RCC 7860 (cell line): ENCODE data around the gene EEF1AKMT3.

Source experiments
- DNase-seq: peaks from one replicate; pipeline ENCODE4 v3.0.0-alpha.2; 2015; ENCODE audit warnings: low spot score
- FAIRE-seq: peaks from 2 replicates; lab custom pipeline; 2012; peaks lifted over from hg19 to GRCh38; lab: Jason Lieb, UNC

Gene EEF1AKMT3

DNA sequence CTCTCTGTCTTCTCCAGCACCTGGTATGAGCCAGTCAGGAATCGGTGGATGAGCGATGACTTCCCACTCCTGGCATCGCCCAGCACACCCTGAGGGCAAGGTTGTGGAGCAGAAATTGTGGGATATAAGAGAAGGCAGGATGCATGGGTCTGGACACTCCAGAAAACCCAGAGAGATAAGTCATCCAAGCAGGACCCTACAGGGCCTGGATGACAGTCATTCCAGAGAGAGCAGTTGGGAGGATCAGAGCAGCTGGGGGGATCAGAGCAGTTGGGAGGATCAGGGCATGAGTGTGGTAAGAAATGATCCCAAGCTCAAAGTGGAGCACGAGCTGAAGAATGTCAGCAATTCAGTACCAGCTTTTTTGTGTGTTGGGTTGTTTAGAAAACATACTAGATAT, 37.8 kb upstream of the EEF1AKMT3 start:
- DNase-seq (no peak), FAIRE-seq (no peak)

DNA sequence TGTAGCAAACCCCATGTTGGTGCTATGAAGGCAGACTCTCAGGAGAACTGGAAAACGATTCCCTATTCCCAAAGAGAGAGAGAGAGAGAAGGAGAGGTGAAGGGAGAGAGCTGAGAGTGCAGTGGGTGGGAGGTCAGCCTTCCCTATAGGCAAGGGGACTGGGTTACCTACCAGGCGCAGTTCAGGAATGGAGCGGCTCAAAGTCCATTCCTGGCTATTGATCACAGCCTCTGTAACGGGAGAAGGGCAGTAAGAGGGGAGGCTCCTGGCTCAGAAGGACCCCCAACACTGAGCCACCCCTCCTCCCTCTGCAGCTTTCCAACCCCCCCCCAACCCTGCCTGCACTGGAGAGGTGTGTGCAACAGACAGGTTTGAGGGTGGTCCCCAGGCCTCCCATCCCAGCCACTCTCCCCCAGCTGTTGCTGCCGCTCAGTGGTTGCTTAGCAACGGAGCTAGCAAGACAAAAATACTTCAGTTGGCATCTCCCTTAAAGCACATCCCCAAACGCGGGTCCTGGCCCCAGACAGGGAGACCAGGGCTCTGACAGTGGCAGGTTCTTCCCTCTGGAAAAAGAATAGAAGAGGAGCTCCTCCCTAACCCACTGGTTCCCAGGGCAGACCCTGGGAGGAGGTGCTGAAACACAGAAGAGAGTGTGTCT, 37.1 kb upstream of the EEF1AKMT3 start:
- FAIRE-seq (no peak), DNase-seq (no peak)

DNA sequence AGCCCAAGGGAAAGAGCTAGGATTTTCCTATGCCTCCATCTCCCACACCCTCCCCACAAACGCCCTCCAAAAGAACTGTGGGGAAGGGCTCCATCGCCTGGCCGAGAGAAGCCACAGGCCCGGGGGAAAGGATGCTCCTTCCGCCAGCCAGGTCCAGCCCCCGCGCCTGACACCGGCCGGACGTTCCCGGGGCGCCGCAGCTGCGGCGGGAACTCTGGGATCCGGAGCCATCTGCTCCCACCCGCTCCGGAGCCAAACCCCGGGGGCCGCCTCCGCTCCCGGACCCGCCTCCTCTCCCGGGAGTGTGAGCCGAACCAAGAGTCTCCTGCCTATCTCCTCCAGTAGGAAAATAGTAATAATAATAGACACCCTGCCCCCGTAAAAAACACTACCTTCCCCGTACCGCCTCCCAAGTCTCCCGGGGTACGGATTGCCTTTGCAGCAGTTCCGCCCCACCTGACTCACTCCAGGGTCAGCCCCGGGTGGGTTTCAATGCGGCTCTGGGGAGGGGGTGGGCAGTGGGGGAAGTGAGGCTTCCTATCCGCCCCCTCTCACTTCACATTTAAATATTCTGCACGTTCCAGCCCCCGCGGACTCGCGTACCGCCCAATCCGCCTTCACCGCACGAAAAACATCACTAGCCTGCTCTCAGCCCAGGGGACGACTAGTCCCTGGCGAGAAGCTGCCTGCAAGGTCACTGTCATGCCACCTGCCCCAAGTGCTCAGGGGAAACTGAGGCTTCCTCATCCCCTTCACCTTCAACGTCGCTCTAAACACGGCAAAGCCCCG, 36.3 kb upstream of the EEF1AKMT3 start:
- FAIRE-seq (no peak), DNase-seq (no peak)

DNA sequence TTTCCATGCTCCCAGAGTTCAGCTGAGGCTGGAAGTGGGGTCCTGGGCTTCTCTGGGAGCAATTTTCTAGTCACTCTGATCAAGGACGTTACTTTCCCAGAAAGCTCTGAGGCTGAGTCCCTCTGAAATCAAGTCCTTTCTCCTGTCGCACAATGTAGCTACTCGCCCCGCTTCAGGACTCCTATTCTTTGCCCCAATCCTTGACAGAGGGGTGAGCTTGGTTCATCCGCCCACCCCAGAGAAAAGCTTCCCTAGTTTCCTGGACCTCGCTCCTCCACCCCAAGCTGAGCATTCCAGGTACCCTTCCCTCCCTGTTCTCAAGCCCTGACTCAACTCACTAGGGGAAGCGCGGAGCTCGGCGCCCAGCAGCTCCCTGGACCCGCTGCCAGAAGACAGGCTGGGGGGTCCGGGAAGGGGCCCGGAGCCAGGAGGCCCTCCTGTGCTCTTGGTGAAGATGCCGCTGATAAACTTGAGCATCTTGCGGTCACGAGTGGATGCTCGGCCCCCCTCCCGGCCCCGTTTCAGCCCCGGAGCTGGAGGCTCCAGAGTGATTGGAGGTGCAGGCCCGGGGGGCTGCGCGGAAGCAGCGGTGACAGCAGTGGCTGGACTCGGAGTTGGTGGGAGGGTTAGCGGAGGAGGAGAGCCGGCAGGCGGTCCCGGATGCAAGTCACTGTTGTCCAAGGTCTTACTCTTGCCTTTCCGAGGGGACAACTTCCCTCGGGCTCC, 35.5 kb upstream of the EEF1AKMT3 start:
- FAIRE-seq: no peak
- no peak for DNase-seq

DNA sequence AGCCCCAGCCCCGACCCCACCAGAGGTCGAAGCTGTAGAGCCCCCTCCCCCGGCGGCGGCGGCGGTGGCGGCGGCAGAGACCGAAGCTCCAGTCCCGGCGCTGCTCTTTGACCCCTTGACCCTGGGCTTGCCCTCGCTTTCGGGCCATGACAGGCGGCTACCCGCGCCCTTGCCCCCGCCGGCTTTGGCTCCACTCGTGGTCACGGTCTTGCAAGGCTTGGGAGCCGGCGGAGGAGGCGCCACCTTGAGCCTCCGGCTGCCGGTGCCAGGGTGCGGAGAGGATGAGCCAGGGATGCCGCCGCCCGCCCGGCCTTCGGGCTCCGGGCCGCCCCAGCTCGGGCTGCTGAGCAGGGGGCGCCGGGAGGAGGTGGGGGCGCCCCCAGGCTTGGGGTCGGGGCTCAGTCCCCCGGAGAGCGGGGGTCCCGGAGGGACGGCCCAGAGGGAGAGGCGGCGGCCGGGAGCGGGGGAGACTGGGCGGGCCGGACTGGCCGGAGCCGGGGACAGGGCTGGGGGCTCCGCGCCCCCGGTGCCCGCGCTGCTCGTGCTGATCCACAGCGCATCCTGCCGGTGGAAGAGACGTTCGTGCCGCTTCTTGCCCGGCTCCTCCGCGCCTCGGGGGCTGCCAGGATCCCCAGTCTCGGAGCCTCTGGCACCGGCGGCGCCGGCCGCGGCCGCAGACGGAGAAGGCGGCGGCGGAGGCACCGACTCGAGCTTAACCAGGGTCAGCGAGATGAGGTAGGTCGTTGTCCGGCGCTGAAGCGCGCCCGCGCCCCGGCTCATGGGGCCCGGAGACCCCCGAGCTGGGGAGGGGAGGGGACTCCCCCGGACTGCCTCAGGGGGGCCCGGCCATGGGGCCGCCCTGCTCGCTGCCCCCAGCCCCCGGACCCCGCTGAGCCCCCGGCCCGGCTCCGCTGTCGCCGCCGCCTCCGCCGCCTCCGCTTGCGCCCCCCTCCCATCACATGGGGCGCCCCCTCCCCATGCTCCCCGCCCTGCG, 34.6 kb upstream of the EEF1AKMT3 start:
- FAIRE-seq (no peak), DNase-seq (no peak)

DNA sequence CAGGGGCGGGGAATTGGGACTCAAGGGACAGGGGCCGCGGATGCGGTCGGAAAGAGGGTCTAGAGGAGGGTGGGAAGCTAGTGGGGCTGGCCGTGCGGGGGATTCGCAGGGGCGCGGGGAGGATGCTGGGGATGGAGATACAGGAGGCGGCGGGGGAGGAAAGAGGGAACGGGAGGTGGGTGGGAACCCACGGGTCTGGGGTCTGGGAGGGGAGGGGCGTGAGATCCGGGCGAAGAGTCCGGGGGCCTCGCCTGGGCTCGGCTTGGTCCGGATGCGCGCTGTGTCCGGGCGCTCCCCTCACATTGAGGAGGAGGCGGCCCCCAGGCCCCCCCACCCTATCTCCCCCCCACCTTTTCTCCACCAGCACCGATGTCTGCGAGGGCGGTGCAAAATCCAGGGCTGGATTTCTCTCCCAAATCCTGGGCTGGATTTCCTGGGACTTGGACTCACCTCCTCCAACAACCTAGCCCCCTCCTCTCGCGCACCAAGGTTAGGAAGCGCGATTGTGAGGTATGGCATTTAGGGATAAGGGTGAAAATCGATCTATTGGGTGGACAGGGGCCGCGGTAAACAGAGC, 33.7 kb upstream of the EEF1AKMT3 start, which contains the start of gene AGAP2:
AGAP2 (minus strand) TSS at position 82 of the 577 bp plus-strand sequence. CDS start 496 bp downstream, outside the sequence.
- DNase-seq (no peak), FAIRE-seq (no peak)

DNA sequence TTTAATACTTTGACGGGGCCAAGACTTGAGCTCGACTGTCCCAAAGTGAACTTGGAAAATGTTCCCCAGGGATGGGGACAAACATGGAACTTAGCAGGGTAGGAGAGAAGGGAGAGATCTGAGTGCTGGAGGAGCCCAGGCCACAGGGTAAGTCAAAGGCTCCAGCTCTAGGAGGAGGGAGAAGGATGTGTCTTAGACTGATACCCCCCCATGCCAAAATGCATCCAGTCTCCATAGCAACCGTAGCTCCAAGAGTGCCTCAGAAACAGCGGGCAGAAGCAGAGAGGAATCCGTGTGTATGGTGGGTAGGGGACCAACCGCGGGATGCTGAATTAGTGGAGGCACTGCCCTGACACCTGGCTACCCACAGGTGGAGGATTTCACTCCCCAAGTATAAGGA, 33.0 kb upstream of the EEF1AKMT3 start:
- DNase-seq (no peak), FAIRE-seq (no peak)

DNA sequence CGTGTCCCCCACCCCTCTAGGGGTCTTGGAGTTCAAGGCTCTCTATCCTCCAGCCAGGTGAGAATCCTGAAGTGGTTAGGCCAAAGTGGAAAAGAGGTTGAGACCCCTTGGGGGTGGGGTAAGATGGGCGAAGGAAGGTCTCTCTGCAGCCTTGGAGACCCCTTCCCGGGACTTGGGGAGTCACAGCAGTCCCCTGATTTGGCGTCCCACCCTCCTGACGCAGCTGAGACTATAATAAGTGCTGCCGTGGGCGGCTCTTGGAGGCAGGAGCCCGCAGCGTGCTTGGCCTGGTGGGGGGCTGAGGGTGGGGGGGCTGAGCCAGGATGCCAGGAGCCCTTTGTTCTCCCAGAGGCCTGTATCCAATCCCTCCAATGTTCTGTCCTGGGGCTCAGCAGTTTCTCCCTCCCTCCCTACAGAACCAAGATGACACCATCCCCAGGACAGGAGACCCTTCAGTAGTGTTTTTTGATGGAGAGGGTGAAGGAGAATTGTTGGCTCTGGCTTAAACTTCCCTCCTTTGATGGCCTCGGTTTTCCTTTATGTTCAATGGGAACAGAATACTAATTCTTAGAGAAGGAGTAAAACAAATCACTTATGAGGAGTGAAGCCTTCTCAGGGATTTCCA, 32.4 kb upstream of the EEF1AKMT3 start:
- DNase-seq (no peak), FAIRE-seq (no peak)

DNA sequence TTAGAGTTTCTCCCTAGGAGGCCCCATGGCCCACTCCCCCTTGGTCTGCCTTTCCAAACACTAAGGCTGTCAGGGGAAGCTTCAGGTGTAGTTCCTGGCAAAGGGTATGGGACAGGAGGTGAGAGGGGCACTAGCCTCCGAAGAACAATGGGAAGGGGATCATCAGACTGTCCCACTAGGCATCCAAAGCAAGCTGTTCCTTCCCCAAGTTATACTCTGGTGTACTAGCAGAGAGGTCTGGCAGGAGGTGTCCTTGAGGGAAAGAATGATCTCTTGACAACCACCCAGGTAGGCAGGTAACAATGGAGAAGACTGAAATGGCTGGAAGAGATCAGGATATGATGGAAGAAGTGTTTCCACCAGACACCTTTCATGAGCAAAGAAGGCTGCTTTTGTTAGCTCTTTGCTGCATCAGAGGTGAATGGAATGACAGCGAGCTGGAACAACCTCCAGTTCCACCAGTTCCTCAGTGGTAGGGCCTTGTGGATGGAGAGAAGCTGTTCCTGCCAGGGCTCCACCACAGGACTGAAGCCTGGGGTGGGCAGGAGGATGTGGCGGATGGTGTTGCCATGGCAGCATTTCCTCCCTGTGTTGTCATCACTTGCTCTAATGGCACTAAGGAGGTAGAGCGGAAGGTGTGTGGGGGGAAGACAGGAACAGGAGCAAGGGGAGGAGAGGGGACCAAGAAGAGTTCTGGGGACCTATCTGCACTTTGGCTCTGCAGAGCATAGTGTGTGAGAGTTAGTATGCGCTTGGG, 31.6 kb upstream of the EEF1AKMT3 start:
- DNase-seq (no peak), FAIRE-seq (no peak)

DNA sequence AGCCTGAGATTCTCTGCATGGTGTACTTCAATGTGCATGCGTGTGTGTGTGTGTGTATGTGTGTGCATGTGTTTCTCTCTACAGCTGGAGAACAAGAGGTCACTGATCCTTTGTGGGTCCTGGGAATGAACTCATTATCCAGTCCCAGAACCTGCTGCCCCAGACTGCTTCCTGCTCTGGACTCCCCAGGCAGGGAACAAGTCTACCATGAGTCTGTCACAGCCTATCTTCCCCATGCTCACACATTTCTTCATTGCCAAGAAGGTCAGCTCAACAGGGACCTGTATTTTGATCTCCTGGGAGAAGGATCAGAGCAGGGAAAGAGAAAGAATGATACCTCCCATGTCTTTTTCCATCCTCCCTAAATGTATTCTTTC, 31.0 kb upstream of the EEF1AKMT3 start:
- DNase-seq (no peak), FAIRE-seq (no peak)

DNA sequence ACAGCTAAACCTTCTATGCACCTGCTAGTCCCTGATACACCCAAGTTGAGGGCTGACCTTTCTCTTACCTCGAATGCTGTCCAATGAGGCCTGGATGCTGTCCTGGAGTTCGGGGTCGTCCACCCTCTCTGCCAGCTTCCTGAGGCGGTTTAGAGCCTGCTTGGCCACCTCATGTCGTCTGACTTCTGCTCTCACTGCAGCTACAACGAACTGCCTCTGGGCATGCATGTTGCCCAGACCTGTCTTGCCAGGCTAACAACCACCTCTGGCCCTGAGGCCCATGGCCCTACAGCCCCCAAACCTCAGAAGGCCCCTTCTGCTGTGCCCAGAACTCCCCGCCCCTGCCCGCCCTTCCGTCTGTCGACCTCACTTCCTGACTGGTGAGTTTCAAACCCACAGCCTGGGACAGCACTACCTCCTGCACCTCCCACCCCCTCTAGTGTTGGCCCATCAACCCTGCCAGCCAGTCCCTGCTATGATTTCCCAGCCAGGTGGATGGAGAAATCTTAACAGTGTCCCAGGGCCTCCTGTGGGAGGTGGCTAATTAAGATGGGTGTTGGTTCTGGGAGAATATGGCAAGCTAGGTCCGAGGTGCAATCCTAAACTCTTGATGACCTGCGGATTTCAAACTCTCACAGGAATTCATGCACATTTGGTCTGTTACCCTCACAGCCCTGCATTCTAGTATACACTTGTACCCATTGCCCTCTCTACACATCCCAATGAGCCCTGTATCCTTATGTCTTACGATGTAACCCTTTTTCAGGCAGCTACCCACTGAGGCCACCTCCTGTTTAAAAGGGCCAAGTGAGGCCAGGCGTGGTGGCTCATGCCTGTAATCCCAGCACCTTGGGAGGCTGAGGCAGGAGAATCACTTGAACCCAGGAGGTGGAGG, 30.3 kb upstream of the EEF1AKMT3 start:
- DNase-seq: no peak
- no peak for FAIRE-seq

DNA sequence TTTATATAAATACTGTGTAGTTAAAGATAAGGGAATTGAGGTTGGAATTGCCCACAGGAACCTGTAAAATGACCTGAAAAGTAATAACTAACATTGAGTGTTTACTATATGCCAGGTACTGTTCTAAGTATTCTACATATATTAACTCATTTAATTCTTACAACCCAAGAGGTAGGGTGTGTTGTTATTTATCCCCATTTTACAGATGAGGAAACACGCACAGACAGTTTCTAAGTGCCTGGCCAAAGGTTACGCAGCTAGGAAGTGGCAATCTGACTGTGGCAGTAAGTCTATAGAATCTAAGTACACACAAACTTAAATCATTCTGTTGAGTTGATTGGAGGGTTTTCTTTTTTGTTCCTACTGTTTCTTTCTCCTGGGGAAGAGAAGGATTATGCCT, 28.6 kb upstream of the EEF1AKMT3 start:
- DNase-seq: no peak
- no peak for FAIRE-seq

DNA sequence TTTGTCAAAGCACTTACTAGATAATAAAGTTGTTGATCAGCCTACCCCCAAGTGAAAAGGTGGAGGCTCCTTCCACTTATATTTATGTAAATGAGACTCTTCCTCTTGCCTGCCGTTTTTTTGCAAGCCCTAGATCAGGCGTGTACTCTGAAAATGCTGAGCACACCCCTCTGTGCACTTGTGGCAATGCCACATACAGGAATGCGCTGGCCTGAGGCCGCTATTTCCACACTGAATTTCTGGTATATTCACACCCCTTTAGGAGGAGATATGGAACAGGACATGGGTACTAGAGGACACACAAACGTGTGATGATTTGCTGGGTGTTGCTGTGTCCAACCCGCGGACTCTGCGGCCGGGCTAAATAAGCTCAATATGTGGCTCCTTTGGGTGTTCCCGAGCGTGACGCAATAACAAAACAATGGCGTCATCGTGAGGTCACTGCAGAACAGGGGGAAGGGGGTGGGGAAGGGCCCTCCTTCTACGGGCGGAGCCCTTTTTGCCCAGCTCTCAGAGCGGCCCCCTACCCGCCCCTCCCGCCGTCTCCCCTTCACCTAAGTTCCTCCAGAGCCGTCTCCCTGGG, 28.1 kb upstream of the EEF1AKMT3 start:
- FAIRE-seq: no peak
- DNase-seq: no peak

DNA sequence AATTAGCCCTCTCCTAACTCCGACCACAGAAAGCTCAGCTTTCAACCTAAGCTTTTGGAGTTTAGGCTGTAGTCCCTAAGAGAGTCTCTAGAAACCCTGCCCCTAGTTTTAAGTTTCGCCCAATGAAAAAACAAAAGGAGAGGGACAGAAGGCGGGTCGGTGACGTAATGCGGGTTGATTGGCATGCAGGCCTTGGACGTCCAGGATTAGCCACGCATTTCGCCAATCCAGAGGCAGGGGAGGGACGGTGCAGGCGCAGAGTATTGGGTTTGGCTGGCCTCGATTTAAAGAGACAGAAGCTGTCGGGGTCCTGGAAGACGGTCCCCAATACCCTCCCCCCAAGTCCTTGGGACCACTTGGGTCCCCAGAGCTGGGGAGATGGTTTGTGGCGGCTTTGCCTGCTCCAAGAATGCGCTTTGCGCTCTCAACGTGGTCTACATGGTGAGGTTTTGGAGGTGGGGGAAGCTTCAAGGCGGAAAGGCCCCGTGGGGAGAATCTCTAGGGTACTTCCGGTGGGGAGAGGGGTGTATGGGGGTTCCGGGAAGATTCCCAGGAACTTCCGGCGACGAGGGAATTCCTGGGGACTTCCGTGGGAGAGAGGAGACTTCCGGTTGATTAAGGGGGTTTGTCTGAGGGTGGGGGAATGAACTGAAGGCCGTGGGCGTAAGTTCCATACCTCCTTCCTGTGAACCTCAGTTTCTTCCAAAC, 27.5 kb upstream of the EEF1AKMT3 start, which contains the start of gene TSPAN31:
TSPAN31 (plus strand) TSS at position 263 of the 708 bp plus-strand sequence; CDS start at position 379, 116 bp downstream.
- peak; percentile 88 for DNase-seq
- peak; percentile 84 for FAIRE-seq

DNA sequence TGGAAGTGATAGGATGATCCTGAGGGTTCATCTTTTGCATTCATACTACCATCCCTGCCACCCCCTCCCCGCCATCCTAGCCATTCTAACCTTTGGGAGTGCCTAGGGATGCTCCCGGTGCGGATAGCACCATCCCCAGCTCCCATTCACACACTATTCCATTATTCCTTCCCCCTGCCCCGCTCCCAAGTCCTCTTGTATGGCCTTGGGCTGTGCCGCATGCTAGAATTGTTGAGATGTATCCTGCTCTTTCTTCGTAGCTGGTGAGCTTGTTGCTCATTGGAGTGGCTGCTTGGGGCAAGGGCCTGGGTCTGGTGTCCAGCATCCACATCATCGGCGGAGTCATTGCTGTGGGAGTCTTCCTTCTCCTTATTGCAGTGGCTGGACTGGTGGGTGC, 26.9 kb upstream of the EEF1AKMT3 start:
- FAIRE-seq (no peak), DNase-seq (no peak)

DNA sequence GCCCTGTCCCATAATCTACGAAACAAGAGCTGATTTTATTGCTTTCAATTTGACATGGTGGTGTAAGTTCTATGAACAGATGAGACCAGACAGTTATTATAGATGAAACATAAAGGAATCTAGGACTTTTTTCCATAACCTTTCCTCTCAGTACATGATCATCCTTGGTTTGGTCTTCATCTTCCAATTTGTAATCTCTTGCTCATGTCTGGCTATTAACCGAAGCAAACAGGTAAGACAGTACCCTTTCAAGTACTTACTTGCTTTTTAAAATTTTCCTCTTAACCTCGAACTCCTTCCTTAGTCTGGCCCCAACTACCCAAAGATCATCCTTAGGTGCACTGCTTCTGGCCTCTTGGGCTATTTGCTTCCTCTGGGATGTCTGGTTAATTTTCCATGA, 26.4 kb upstream of the EEF1AKMT3 start:
- FAIRE-seq: no peak
- DNase-seq: no peak

DNA sequence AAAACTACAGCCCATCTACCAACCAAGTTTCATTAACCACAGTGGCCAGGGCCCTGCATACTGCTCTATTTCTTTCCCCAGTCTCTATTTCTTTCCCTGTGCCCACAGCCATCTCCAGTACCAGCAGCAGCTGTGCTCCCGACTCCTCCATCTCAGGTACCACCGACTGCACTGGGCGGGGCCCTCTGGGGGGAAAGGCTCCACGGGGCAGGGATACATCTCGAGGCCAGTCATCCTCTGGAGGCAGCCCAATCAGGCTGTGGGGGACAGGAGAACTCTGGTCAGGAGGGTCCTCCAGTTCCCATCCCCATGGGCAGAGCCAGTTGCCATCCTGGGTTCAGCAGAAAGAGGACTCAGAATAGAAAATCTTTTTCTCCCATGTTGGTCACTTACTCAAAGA, 23.4 kb upstream of the EEF1AKMT3 start:
- no peak for FAIRE-seq
- DNase-seq: no peak
